ENCODE measurements around the gene KXD1.
A peak's percentile ranks its signal among the peaks of the same experiment; 100 is the strongest.
"Not testable (repeated sequence)": the region's sequence is repeated elsewhere in the genome, so short reads cannot be mapped to it uniquely, and the experiment has no call there.

Gene KXD1

GRCh38 chr19:18599485-18599884 is 41.8 kb downstream of the KXD1 start:
- no peak overlapping the region for H3K4me3 ChIP-seq (ENCODE audit: low read depth, low read length)
- TF ChIP-seq, protein P1, sequence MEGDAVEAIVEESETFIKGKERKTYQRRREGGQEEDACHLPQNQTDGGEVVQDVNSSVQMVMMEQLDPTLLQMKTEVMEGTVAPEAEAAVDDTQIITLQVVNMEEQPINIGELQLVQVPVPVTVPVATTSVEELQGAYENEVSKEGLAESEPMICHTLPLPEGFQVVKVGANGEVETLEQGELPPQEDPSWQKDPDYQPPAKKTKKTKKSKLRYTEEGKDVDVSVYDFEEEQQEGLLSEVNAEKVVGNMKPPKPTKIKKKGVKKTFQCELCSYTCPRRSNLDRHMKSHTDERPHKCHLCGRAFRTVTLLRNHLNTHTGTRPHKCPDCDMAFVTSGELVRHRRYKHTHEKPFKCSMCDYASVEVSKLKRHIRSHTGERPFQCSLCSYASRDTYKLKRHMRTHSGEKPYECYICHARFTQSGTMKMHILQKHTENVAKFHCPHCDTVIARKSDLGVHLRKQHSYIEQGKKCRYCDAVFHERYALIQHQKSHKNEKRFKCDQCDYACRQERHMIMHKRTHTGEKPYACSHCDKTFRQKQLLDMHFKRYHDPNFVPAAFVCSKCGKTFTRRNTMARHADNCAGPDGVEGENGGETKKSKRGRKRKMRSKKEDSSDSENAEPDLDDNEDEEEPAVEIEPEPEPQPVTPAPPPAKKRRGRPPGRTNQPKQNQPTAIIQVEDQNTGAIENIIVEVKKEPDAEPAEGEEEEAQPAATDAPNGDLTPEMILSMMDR (IDR thresholded peaks at IDR 0.05; ENCODE audit: low read depth, low read length): no peak

GRCh38 chr19:18600692-18601397 is 43.2 kb downstream of the KXD1 start:
- not testable (repeated sequence) for H3K4me3 ChIP-seq (ENCODE audit: low read depth, low read length)

GRCh38 chr19:18601875-18602274 is 44.2 kb downstream of the KXD1 start:
- H3K4me3 ChIP-seq (ENCODE audit: low read depth, low read length): no peak overlapping the region
- TF ChIP-seq, protein P1 (IDR thresholded peaks at IDR 0.05; ENCODE audit: low read depth, low read length): no peak

- no peak overlapping the region for H3K4me3 ChIP-seq (ENCODE audit: low read depth, low read length)
These were observed 45.7 kb downstream of the KXD1 start for GRCh38 chr19:18603255-18603957.

GRCh38 chr19:18603958-18604819 is 46.5 kb downstream of the KXD1 start:
- H3K4me3 ChIP-seq (ENCODE audit: low read depth, low read length): no peak overlapping the region
- TF ChIP-seq, protein P1 (IDR thresholded peaks at IDR 0.05; ENCODE audit: low read depth, low read length): no peak

More at GRCh38 chr19:18603255-18603957, 45.7 kb downstream of the KXD1 start:
- TF ChIP-seq, protein P1 (IDR thresholded peaks at IDR 0.05; ENCODE audit: low read depth, low read length): peak; percentile 48

- TF ChIP-seq, protein P1 (IDR thresholded peaks at IDR 0.05; ENCODE audit: low read depth, low read length): no peak
- no peak overlapping the region for H3K4me3 ChIP-seq (ENCODE audit: low read depth, low read length)
These were observed 47.1 kb downstream of the KXD1 start for GRCh38 chr19:18604820-18605159.

DNA sequence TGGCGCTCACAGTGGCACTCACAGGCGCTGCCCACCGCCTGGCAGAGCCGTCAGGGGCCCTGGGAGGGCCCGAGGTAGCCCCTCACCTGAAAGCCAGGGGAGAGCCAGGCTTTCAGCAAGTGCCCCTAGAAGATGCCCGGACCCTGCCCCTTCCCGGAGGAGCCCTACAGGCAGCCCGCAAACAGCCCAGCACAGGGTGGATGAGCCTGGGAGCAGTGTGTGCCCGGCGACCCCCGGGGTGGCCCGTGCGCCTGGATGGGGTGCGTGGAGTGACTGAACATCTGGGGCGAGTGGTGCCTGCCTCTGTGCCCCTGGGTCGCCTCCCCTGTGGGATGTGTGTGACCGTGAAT is 47.5 kb downstream of the KXD1 start:
- H3K4me3 ChIP-seq (ENCODE audit: low read depth, low read length): no peak overlapping the region
- TF ChIP-seq, protein P1 (IDR thresholded peaks at IDR 0.05; ENCODE audit: low read depth, low read length): no peak

All from WI38 (cell line).